GM12801 (cell line): ENCODE results near the gene PSAPL1.

Source experiments
- TF ChIP-seq, protein P1 (sequence below): IDR thresholded peaks from one replicate; pipeline ENCODE4 v1.5.1; 2011; ENCODE audit warnings: control low read depth; ENCODE audit not compliant: insufficient read length; ENCODE audit errors: extremely low read depth

The PSAPL1 gene, protein sequence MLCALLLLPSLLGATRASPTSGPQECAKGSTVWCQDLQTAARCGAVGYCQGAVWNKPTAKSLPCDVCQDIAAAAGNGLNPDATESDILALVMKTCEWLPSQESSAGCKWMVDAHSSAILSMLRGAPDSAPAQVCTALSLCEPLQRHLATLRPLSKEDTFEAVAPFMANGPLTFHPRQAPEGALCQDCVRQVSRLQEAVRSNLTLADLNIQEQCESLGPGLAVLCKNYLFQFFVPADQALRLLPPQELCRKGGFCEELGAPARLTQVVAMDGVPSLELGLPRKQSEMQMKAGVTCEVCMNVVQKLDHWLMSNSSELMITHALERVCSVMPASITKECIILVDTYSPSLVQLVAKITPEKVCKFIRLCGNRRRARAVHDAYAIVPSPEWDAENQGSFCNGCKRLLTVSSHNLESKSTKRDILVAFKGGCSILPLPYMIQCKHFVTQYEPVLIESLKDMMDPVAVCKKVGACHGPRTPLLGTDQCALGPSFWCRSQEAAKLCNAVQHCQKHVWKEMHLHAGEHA

GRCh38 chr4:7434766-7435150 lies at the start of gene PSAPL1:
PSAPL1 (minus strand) TSS chr4:7434930; CDS start chr4:7434879, 51 bp downstream.
- TF ChIP-seq, protein P1, sequence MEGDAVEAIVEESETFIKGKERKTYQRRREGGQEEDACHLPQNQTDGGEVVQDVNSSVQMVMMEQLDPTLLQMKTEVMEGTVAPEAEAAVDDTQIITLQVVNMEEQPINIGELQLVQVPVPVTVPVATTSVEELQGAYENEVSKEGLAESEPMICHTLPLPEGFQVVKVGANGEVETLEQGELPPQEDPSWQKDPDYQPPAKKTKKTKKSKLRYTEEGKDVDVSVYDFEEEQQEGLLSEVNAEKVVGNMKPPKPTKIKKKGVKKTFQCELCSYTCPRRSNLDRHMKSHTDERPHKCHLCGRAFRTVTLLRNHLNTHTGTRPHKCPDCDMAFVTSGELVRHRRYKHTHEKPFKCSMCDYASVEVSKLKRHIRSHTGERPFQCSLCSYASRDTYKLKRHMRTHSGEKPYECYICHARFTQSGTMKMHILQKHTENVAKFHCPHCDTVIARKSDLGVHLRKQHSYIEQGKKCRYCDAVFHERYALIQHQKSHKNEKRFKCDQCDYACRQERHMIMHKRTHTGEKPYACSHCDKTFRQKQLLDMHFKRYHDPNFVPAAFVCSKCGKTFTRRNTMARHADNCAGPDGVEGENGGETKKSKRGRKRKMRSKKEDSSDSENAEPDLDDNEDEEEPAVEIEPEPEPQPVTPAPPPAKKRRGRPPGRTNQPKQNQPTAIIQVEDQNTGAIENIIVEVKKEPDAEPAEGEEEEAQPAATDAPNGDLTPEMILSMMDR, result no peak

DNA sequence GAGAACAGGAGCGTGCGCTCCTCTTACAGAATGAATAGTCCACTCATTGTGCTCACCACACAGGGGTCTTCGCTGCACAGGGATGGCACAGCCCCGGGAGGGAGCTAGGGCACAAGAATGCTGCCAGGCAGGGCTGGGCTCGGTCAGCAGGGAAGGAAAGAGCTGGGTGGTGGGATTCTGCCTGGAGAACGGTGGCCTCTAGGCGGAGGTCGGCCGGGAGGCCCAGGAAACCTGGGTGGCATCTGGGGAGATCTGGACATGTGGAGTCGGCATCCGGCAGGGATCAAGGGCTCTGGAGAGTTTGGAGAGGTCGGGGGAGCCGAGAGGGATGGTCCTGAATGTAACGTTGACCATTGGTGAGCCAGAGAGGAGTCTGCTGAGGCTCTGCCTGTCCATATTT lies 46.5 kb upstream of the PSAPL1 start:
- TF ChIP-seq, protein P1, result no peak

- TF ChIP-seq, protein P1, result no peak
These were observed 45.7 kb upstream of the PSAPL1 start for GRCh38 chr4:7480423-7480822.

- TF ChIP-seq, protein P1, result no peak
These were observed 43.9 kb upstream of the PSAPL1 start for GRCh38 chr4:7478665-7479064.

DNA sequence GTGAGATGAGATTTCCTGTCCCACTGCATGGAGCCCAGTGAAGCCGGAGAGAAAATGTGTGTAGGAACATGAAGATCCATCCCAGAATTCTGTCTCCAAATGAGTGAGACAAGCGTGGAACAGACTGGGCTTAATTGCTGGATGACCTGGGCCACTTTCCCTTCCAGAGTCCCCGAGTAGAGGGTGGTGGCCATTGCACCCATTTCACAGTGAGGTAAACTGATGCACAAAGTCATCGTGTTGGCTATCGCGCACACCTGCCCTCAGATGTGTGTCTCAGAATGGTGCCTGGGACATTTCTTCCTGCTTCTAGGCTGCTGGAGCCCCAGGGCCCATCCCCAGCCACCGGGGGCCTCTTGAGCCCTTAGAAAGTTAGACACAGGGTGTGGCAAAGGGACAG lies 43.0 kb upstream of the PSAPL1 start:
- TF ChIP-seq, protein P1, result no peak

DNA sequence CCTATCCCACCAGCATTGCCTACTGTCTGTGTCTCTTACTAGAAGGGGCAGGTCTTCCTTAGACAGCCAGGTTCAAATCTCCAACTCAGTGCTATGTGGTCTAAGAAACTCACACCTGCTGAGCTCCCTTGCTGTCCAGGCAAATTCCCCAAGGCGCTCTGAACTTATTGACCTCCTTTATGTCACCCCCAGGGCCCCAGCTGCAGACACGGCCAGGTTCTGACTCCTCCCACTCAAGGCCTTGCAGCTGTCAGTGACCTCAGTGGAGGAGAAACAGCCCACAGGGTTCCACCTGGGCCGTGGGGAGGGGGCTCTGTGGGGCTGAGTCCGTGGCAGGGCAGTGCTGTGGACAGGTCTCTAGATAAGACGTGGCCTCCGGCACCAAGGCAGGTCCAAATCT lies 42.1 kb upstream of the PSAPL1 start:
- TF ChIP-seq, protein P1, result no peak

DNA sequence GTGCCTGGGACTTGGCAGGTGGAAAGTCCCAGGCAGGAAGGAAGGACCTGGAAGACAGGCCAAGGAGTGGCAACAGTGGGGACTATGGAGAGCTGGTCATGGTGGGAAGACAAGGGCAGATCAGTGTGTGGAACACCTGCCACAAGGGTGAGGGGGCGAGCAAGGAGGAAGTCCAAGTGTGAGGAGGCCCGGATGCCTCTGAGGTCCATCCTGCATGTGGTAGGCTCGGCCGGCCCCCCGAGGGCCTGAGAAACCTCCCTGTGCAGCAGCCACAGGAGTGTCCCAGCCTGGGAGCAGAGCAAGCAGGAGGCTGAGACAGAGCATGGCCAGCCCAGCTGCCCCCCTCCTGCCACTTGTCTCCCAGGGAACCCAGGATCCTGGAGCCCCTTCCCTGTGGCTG lies 40.5 kb upstream of the PSAPL1 start:
- TF ChIP-seq, protein P1, result no peak
